Heart left ventricle (tissue), 13 donors: ENCODE data around the gene SPRR1A.

ENCODE experiments used
- POLR2A ChIP-seq, 2 donors: fragments of 450-650 bp; IDR thresholded peaks; one replicate each; pipeline ENCODE4 v1.6.1; 2017; ENCODE audit warnings: antibody characterized with exemption in 2 of 2, mild to moderate bottlenecking in 2 of 2, moderate library complexity in 2 of 2
- TF ChIP-seq, protein P1 (sequence below), 12 donors: fragments of 200-600 bp; sonication (generic) in 4 of 12; IDR thresholded peaks; one replicate each; pipeline versions ENCODE4 v1.5.0 to v1.8.0; 2018 to 2022; ENCODE audit warnings: antibody characterized with exemption in 12 of 12, mild to moderate bottlenecking in 5 of 12
- donor health status: ischemic (EF 13 %, LVEDD 7.1; RV severe dilation, severe dysfunction).
- donor health status: DM: no; HTN: yes; CAD: no.
- donor health status: DM: no; HTN: no; CAD: no.
- donor health status: ischemic (EF 25% LVEDD 6.9; RV normal size, moderate dysfunction).
- donor health status: ischemic (EF 25% LVEDD 5.7; RV mildly dilated, moderate dysfunction).
- donor health status: ischemic (EF 35%, LVEDD 5.7; RV mildly dilated, moderate dysfunction).
- donor health status: nonischemic (EF 11% LVEDD 7.7; RV severe dilation, severe dysfunction).
- donor health status: DM: yes; HTN: yes; CAD: no.
- donor health status: PGD.
- donor health status: ischemic (EF 29% LVEDD 5.4; RV normal size, mild dysfunction).
- donor health status: nonischemic (EF 23%, LVEDD 6.1; RV moderate dilation, normal function).

DNA sequence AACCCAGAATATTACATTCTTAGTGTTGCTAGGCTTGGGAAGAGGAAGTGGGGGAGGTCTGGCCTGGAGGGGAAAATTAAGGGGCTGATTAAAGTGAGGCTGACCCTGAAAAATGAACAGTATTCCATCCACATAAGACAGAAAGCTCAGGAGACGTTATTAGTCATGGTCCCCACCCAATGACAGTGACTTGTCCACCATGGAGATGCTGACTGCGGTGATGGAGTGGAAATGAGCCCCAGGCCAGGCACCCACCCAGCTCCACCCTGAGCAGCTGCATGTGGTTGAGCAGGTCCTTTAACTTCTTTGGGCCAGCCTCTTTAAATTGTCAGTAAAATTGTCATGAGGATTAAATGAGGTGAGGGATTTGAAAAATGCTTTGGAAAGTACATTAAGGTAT lies 14.8 kb upstream of the SPRR1A start:
- TF ChIP-seq, protein P1, sequence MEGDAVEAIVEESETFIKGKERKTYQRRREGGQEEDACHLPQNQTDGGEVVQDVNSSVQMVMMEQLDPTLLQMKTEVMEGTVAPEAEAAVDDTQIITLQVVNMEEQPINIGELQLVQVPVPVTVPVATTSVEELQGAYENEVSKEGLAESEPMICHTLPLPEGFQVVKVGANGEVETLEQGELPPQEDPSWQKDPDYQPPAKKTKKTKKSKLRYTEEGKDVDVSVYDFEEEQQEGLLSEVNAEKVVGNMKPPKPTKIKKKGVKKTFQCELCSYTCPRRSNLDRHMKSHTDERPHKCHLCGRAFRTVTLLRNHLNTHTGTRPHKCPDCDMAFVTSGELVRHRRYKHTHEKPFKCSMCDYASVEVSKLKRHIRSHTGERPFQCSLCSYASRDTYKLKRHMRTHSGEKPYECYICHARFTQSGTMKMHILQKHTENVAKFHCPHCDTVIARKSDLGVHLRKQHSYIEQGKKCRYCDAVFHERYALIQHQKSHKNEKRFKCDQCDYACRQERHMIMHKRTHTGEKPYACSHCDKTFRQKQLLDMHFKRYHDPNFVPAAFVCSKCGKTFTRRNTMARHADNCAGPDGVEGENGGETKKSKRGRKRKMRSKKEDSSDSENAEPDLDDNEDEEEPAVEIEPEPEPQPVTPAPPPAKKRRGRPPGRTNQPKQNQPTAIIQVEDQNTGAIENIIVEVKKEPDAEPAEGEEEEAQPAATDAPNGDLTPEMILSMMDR (IDR thresholded peaks at IDR 0.05), result no peak
- TF ChIP-seq POLR2A (IDR thresholded peaks at IDR 0.05), result no peak
